Neural crest cell (in vitro differentiated cells): Measurements from ENCODE around the gene ARFRP1. TPM values are rescaled to one million over a fixed set of nuclear protein-coding genes. Genes with fewer than 3 reads are reported as not detected.

Source experiments
- DNase-seq: peaks from one replicate; pipeline ENCODE4 v3.0.0; 2021; ENCODE audit warnings: low read depth, mixed read lengths, low spot score
- H3K27ac Mint-ChIP-seq: one replicate; pipeline ENCODE4 v1.8.0; 2021; ENCODE audit warnings: mild to moderate bottlenecking, mixed read lengths; ENCODE audit not compliant: unreplicated experiment
- H3K27me3 Mint-ChIP-seq: 2 replicates; pipeline ENCODE4 v1.8.0; 2021; ENCODE audit warnings: low read depth, mild to moderate bottlenecking, mixed read lengths
- H3K36me3 Mint-ChIP-seq: 2 replicates; pipeline ENCODE4 v1.8.0; 2021; ENCODE audit warnings: low read depth, mild to moderate bottlenecking, mixed read lengths
- H3K4me1 Mint-ChIP-seq: 2 replicates; pipeline ENCODE4 v1.8.0; 2021; ENCODE audit warnings: mixed read lengths
- H3K4me3 Mint-ChIP-seq: one replicate; pipeline ENCODE4 v1.8.0; 2021; ENCODE audit warnings: mild to moderate bottlenecking, mixed read lengths
- H3K9me3 Mint-ChIP-seq: 2 replicates; pipeline ENCODE4 v1.8.0; 2021; ENCODE audit warnings: mixed read lengths
- CTCF ChIP-seq: fragments of 200-600 bp; sonication (generic); conservative IDR thresholded peaks from 2 replicates; pipeline ENCODE4 v1.5.0; 2021; ENCODE audit warnings: antibody characterized with exemption, mild to moderate bottlenecking
- total RNA-seq: library from RNA; stranded (reverse); gene quantifications from 2 replicates; pipeline ENCODE4 v1.2.1, GENCODE V29; 2021

The ARFRP1 gene
- total RNA-seq, 1 donor from 2014 or later = 42.1 TPM

GRCh38 chr20:63695424-63696305 lies 12.1 kb downstream of the ARFRP1 start:
- no peak for TF ChIP-seq CTCF
- no peak overlapping the region for H3K27ac Mint-ChIP-seq
- peak overlapping the region; percentile 31 for H3K4me3 Mint-ChIP-seq
- no peak for DNase-seq
- peaks cover 13% of the 10 kb centered on the region for H3K27me3 Mint-ChIP-seq
- no peaks in the 10 kb centered on the region for H3K4me1 Mint-ChIP-seq
- no peaks in the 10 kb centered on the region for H3K9me3 Mint-ChIP-seq
- H3K36me3 Mint-ChIP-seq = peaks cover 5% of the 10 kb centered on the region

GRCh38 chr20:63694584-63695423 lies 13.0 kb downstream of the ARFRP1 start:
- no peak for DNase-seq
- H3K27ac Mint-ChIP-seq = no peak overlapping the region
- H3K27me3 Mint-ChIP-seq = peaks cover 9% of the 10 kb centered on the region
- no peaks in the 10 kb centered on the region for H3K4me1 Mint-ChIP-seq
- no peak for TF ChIP-seq CTCF
- no peaks in the 10 kb centered on the region for H3K9me3 Mint-ChIP-seq
- peaks cover 5% of the 10 kb centered on the region for H3K36me3 Mint-ChIP-seq
- H3K4me3 Mint-ChIP-seq = no peak overlapping the region

- peaks cover 5% of the 10 kb centered on the region for H3K36me3 Mint-ChIP-seq
- H3K4me1 Mint-ChIP-seq = no peaks in the 10 kb centered on the region
- H3K9me3 Mint-ChIP-seq = no peaks in the 10 kb centered on the region
- H3K27me3 Mint-ChIP-seq = peaks cover 9% of the 10 kb centered on the region
- peak overlapping the region; percentile 62 for H3K4me3 Mint-ChIP-seq
- DNase-seq = no peak
- no peak for TF ChIP-seq CTCF
- H3K27ac Mint-ChIP-seq = peak overlapping the region; percentile 19
Observed at GRCh38 chr20:63693733-63694583, 13.8 kb downstream of the ARFRP1 start.

- H3K36me3 Mint-ChIP-seq = peaks cover 5% of the 10 kb centered on the region
- no peak for TF ChIP-seq CTCF
Observed at GRCh38 chr20:63693083-63693732, 14.6 kb downstream of the ARFRP1 start.

More at GRCh38 chr20:63693083-63693732, 14.6 kb downstream of the ARFRP1 start:
- DNase-seq = no peak
- H3K27ac Mint-ChIP-seq = no peak overlapping the region
- H3K4me1 Mint-ChIP-seq = no peaks in the 10 kb centered on the region
- no peaks in the 10 kb centered on the region for H3K9me3 Mint-ChIP-seq
- no peak overlapping the region for H3K4me3 Mint-ChIP-seq
- peaks cover 9% of the 10 kb centered on the region for H3K27me3 Mint-ChIP-seq
